ENCODE measurements around the gene GNB1L. TPM values are rescaled to one million over a fixed set of nuclear protein-coding genes. Genes with fewer than 3 reads are reported as not detected.

GNB1L gene
- total RNA-seq, 2 donors from 2014 or later, result 2.6 to 4.7 TPM

GRCh38 chr22:19871845-19872778 is 17.4 kb upstream of the GNB1L start:
- no peak for DNase-seq (ENCODE audit: low spot score)

GRCh38 chr22:19871023-19871844 is 16.6 kb upstream of the GNB1L start:
- Histone ChIP-seq H3K27ac (no peak overlapping the region), H3K36me3 (no peaks in the 10 kb centered on the region), H3K4me3 (no peak overlapping the region), H3K9me3 (no peaks in the 10 kb centered on the region), H3K4me1 (peaks cover 0 to 26% of the 10 kb centered on the region in 2 donors), H3K27me3 (no peaks in the 10 kb centered on the region)
- TF ChIP-seq, protein P1, sequence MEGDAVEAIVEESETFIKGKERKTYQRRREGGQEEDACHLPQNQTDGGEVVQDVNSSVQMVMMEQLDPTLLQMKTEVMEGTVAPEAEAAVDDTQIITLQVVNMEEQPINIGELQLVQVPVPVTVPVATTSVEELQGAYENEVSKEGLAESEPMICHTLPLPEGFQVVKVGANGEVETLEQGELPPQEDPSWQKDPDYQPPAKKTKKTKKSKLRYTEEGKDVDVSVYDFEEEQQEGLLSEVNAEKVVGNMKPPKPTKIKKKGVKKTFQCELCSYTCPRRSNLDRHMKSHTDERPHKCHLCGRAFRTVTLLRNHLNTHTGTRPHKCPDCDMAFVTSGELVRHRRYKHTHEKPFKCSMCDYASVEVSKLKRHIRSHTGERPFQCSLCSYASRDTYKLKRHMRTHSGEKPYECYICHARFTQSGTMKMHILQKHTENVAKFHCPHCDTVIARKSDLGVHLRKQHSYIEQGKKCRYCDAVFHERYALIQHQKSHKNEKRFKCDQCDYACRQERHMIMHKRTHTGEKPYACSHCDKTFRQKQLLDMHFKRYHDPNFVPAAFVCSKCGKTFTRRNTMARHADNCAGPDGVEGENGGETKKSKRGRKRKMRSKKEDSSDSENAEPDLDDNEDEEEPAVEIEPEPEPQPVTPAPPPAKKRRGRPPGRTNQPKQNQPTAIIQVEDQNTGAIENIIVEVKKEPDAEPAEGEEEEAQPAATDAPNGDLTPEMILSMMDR (IDR thresholded peaks at IDR 0.05), result no peak
- no peak for DNase-seq (ENCODE audit: low spot score)

More at GRCh38 chr22:19871845-19872778, 17.4 kb upstream of the GNB1L start:
- no peaks in the 10 kb centered on the region for H3K27me3 ChIP-seq
- peaks cover 0 to 26% of the 10 kb centered on the region in 2 donors for H3K4me1 ChIP-seq
- H3K4me3 ChIP-seq, result no peak overlapping the region
- TF ChIP-seq, protein P1 (IDR thresholded peaks at IDR 0.05), result no peak
- H3K36me3 ChIP-seq, result no peaks in the 10 kb centered on the region
- no peak overlapping the region for H3K27ac ChIP-seq
- H3K9me3 ChIP-seq, result no peaks in the 10 kb centered on the region

DNA sequence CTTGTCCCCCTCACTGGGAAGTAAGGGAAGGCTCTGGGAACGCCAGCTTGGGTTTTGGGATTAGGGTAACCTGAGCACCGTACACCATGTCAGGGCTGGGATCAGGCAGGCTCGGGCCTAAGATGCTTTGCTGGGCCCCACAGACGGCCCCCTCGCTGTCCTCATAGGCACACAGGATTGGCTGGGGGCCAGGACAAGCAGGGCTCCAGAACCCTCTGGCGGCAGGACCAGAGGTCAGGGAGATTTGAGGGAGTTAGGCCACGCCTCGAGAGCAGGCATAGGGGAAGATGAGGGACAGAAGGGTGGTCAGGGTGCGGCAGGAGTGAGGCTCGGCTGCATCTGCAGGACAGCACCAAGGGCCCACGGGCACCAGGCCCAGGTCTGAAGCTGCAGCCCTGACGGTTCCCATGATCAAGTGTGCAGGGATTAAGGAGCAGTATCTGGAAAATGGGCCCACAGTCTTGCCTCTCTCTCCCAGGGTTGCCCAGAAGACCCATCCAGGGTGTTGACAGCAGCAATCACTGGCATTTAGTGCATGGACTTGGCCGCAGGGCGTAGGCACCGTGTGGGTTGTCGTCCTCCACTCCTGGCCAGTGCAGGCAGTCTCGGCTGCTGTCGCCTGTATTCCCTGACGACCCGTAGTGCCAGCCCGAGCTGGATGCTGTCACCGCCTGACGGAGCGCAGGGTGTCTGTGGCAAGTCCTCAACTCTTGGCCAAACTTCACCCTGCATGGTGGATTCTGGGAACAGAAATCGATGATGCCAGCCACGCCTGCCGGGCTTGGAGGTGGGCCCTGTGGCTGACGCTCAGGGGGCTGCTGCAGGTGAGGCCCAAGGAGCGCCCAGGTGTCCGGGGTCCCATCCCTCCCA is 15.7 kb upstream of the GNB1L start:
- H3K9me3 ChIP-seq, result no peaks in the 10 kb centered on the region
- no peaks in the 10 kb centered on the region for H3K36me3 ChIP-seq
- DNase-seq (ENCODE audit: low spot score), result no peak
- peaks cover 0 to 19% of the 10 kb centered on the region in 2 donors for H3K4me1 ChIP-seq
- no peaks in the 10 kb centered on the region for H3K27me3 ChIP-seq
- H3K27ac ChIP-seq, result no peak overlapping the region
- TF ChIP-seq, protein P1 (IDR thresholded peaks at IDR 0.05), result no peak
- H3K4me3 ChIP-seq, result no peak overlapping the region

DNA sequence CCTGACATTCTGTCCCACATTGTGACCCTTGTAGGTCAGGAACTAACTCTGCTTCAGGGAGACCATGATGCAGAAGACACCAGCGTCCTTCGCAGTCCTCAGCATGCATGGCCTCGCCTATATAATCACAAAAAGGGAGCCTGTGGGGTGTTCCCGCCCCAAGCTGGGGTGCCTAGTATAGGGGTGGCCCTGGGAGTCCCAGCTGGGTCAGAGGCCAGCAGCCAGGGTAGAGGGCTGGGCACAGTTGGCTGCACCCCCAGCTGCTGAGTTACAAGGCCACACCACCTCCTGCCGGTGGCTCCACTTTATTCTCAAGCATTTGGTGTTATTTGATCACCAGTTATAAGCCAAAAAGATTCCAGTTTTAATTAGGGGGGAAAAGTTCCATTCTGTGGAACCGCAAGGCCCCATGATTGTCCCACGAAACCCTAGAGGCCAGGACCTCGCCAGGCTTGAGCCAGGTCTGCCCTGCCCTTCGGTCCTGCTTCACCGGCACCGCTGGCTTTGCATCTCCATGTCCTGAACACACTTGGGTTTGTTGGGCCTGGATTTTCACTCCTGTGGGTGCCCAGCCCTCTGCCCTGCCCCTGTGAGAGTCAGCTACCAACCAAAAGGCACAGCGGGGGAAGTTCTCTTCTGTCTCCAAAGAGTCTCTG is 15.0 kb upstream of the GNB1L start:
- no peaks in the 10 kb centered on the region for H3K27me3 ChIP-seq
- no peak overlapping the region for H3K27ac ChIP-seq
- DNase-seq (ENCODE audit: low spot score), result no peak
- TF ChIP-seq, protein P1 (IDR thresholded peaks at IDR 0.05), result no peak
- H3K36me3 ChIP-seq, result no peaks in the 10 kb centered on the region
- H3K9me3 ChIP-seq, result no peaks in the 10 kb centered on the region
- no peak overlapping the region for H3K4me3 ChIP-seq
- peaks cover 0 to 11% of the 10 kb centered on the region in 2 donors for H3K4me1 ChIP-seq

All from right atrium auricular region (tissue), 2 donors.